ENCODE data around the gene MID2.
A peak's percentile ranks its signal among the peaks of the same experiment; 100 is the strongest.
"Not testable (repeated sequence)": the region's sequence is repeated elsewhere in the genome, so short reads cannot be mapped to it uniquely, and the experiment has no call there.

The MID2 gene

GRCh38 chrX:107825698-107826237, at the start of gene MID2:
Gene MID2 (plus strand): TSS chrX:107825866. CDS start chrX:107826427, 561 bp downstream.
- FAIRE-seq (no peak), DNase-seq (ENCODE audit: low spot score) (peak; percentile 41)

GRCh38 chrX:107776649-107777535, 48.8 kb upstream of the MID2 start:
- FAIRE-seq (no peak), DNase-seq (ENCODE audit: low spot score) (peak; percentile 53)

- DNase-seq (ENCODE audit: low spot score) (no peak), FAIRE-seq (no peak)
These were observed 48.2 kb upstream of the MID2 start, which contains the start of gene NCBP2L for GRCh38 chrX:107777536-107777832. Gene NCBP2L (plus strand): TSS chrX:107777733. CDS start chrX:107794221, 16,488 bp downstream.

- DNase-seq (ENCODE audit: low spot score) = no peak
- FAIRE-seq = no peak
These were observed 45.1 kb upstream of the MID2 start for GRCh38 chrX:107780525-107780924.

GRCh38 chrX:107787827-107788226, 37.8 kb upstream of the MID2 start:
- DNase-seq (ENCODE audit: low spot score) = no peak
- FAIRE-seq = no peak

- DNase-seq (ENCODE audit: low spot score) (no peak), FAIRE-seq (no peak)
These were observed 21.2 kb upstream of the MID2 start for GRCh38 chrX:107804427-107804826.

- no peak for FAIRE-seq
- no peak for DNase-seq (ENCODE audit: low spot score)
These were observed 20.5 kb upstream of the MID2 start for GRCh38 chrX:107805179-107805578.

GRCh38 chrX:107810053-107810452, 15.6 kb upstream of the MID2 start:
- not testable (repeated sequence) for DNase-seq (ENCODE audit: low spot score); FAIRE-seq

- FAIRE-seq = no peak
These were observed 6.7 kb upstream of the MID2 start for GRCh38 chrX:107818900-107819521.

GRCh38 chrX:107823042-107823441, 2.6 kb upstream of the MID2 start:
- FAIRE-seq (no peak), DNase-seq (ENCODE audit: low spot score) (no peak)

More at GRCh38 chrX:107818900-107819521, 6.7 kb upstream of the MID2 start:
- no peak for DNase-seq (ENCODE audit: low spot score)

GRCh38 chrX:107823456-107823855, 2.2 kb upstream of the MID2 start:
- FAIRE-seq = no peak

GRCh38 chrX:107826238-107827029, 768 bp downstream of the MID2 start:
- no peak for FAIRE-seq
- peak; percentile 18 for DNase-seq (ENCODE audit: low spot score)

More at GRCh38 chrX:107823456-107823855, 2.2 kb upstream of the MID2 start:
- DNase-seq (ENCODE audit: low spot score) = no peak

- FAIRE-seq (no peak), DNase-seq (ENCODE audit: low spot score) (no peak)
These were observed 1.6 kb downstream of the MID2 start for GRCh38 chrX:107827030-107827831.

GRCh38 chrX:107827852-107828251, 2.2 kb downstream of the MID2 start:
- no peak for FAIRE-seq
- DNase-seq (ENCODE audit: low spot score) = no peak

- FAIRE-seq = no peak
- DNase-seq (ENCODE audit: low spot score) = no peak
These were observed 4.2 kb downstream of the MID2 start for GRCh38 chrX:107829878-107830277.

- DNase-seq (ENCODE audit: low spot score) = no peak
- FAIRE-seq = no peak
These were observed 5.5 kb downstream of the MID2 start for GRCh38 chrX:107831071-107831730.

GRCh38 chrX:107834275-107835201, 8.9 kb downstream of the MID2 start:
- FAIRE-seq = no peak
- DNase-seq (ENCODE audit: low spot score) = no peak

GRCh38 chrX:107836958-107837357, 11.3 kb downstream of the MID2 start:
- FAIRE-seq = no peak

GRCh38 chrX:107840971-107841370, 15.3 kb downstream of the MID2 start:
- FAIRE-seq (no peak), DNase-seq (ENCODE audit: low spot score) (no peak)

More at GRCh38 chrX:107836958-107837357, 11.3 kb downstream of the MID2 start:
- DNase-seq (ENCODE audit: low spot score) = no peak

Measured in urothelium cell line (cell line).